ENCODE results near the gene TMOD1. TPM values are rescaled to one million over a fixed set of nuclear protein-coding genes. Genes with fewer than 3 reads are reported as not detected.

Gene TMOD1
- total and polyA plus RNA-seq, 9 donors, result 37.1 to 77.2 (median 64.0) TPM

DNA sequence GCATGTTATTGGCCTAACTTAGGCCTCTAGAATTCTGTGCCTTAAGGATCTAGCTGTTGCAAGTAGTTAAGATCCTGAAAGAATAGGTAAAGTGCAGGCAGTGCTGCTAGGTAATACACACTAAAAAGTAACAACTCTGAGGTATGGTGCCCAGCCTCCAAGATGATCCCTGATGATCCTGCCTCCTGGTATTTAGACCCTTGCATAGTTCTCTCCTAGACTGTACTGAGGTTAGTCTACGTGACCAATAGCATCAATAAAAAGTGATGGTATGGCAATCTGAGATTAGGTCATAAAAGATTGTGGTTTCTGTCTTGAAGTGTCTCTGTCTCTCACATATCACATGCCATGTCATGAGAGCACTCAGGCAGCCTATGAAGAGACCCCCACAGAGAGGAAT is 122.5 kb downstream of the TMOD1 start:
- Histone ChIP-seq H3K27ac (no peak overlapping the region), H3K36me3 (no peaks in the 10 kb centered on the region), H3K27me3 (no peaks in the 10 kb centered on the region), H3K9me3 (no peaks in the 10 kb centered on the region), H3K4me1 (ENCODE audit: insufficient read depth) (peaks cover 1% of the 10 kb centered on the region), H3K4me3 (no peak overlapping the region)
- DNase-seq, result no peak
- TF ChIP-seq, protein P1, sequence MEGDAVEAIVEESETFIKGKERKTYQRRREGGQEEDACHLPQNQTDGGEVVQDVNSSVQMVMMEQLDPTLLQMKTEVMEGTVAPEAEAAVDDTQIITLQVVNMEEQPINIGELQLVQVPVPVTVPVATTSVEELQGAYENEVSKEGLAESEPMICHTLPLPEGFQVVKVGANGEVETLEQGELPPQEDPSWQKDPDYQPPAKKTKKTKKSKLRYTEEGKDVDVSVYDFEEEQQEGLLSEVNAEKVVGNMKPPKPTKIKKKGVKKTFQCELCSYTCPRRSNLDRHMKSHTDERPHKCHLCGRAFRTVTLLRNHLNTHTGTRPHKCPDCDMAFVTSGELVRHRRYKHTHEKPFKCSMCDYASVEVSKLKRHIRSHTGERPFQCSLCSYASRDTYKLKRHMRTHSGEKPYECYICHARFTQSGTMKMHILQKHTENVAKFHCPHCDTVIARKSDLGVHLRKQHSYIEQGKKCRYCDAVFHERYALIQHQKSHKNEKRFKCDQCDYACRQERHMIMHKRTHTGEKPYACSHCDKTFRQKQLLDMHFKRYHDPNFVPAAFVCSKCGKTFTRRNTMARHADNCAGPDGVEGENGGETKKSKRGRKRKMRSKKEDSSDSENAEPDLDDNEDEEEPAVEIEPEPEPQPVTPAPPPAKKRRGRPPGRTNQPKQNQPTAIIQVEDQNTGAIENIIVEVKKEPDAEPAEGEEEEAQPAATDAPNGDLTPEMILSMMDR (IDR thresholded peaks at IDR 0.05), result no peak
- TF ChIP-seq POLR2A (IDR thresholded peaks at IDR 0.05), result no peak
- intact Hi-C loops (cut with DNase I), result no loop called here
- WGBS, 3 donors, result 95 to 100% (median 97%) methylated on average over 1 of the region's 1 CpG

DNA sequence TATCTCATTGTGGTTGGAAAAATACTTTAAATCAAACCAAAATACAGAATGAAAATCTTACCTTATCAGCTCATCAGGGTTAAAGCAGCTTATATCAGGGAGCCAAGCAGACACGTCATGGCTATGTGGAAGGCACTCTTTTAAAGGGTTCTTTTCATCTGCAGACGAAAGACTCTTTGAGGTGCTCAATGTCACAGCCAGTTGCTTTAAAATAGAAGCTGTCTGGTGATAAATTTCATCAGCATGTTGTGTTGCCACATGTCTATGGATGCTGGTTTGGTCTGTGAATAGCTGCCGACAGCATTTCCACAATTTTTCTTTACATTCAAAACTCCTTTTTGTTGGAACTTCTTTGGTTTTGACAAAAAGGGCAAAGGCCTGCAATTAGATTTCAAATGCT is 124.2 kb downstream of the TMOD1 start:
- Histone ChIP-seq H3K36me3 (no peaks in the 10 kb centered on the region), H3K27ac (no peak overlapping the region), H3K4me1 (ENCODE audit: insufficient read depth) (peaks cover 1% of the 10 kb centered on the region), H3K4me3 (no peak overlapping the region), H3K27me3 (no peaks in the 10 kb centered on the region), H3K9me3 (no peaks in the 10 kb centered on the region)
- no peak for TF ChIP-seq POLR2A (IDR thresholded peaks at IDR 0.05)
- TF ChIP-seq EP300 (IDR thresholded peaks at IDR 0.05), result no peak
- TF ChIP-seq, protein P1 (IDR thresholded peaks at IDR 0.05), result no peak
- WGBS, 3 donors, result 62 to 83% (median 64%) methylated on average over 3 of the region's 3 CpGs
- no peak for DNase-seq
- intact Hi-C loops (cut with DNase I), result no loop called here

DNA sequence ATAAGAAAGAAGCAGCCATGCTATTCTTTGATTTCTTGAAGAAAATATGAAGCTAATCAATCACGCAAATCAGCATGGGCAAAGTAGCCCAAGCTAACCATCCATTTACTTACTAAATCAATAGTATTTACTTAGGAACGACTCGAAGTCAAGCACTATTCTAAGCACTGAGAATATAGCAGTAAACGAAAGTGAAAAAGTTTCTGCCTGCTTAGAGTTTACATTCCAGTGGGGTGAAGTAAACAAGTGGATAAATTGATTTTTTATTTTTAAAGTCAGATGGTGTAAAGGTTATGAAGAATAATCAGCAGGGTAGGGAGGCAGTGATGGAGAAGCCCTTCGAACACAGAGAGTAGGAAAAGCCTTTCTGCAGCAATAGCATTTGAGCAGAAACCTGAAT is 126.2 kb downstream of the TMOD1 start:
- intact Hi-C loops (cut with DNase I), result no loop called here
- TF ChIP-seq, protein P1 (IDR thresholded peaks at IDR 0.05), result no peak
- TF ChIP-seq POLR2A (IDR thresholded peaks at IDR 0.05) (no peak), EP300 (IDR thresholded peaks at IDR 0.05) (no peak)
- H3K27ac ChIP-seq, result no peak overlapping the region
- WGBS, 3 donors, result 18 to 40% (median 24%) methylated on average over 5 of the region's 5 CpGs
- no peaks in the 10 kb centered on the region for H3K36me3 ChIP-seq
- H3K4me3 ChIP-seq, result no peak overlapping the region
- no peaks in the 10 kb centered on the region for H3K9me3 ChIP-seq
- DNase-seq, result no peak
- no peaks in the 10 kb centered on the region for H3K27me3 ChIP-seq
- peaks cover 5% of the 10 kb centered on the region for H3K4me1 ChIP-seq (ENCODE audit: insufficient read depth)

DNA sequence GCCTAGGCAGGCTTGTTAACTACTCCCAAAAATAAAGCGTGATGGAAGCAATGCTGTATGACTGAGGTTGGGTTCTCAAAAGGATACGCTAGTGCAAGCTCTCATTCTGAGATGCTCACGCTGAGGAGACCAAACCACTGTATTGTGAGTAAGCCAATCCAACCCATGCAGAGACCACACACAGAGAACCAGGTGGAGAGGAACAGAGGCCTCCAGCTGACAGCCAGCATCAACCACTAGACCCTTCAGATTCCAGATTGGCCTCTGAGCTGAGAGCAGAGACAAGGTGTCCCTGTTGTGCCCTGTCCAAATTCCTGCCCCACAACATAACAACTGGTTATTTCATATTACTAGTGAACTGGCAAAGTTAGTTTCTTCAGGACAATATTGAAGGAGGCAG is 127.2 kb downstream of the TMOD1 start:
- intact Hi-C loops (cut with DNase I), result no loop called here
- 74 to 91% (median 76%) methylated on average over 3 of the region's 3 CpGs for WGBS, 3 donors
- H3K9me3 ChIP-seq, result no peaks in the 10 kb centered on the region
- no peak overlapping the region for H3K4me3 ChIP-seq
- peaks cover 5% of the 10 kb centered on the region for H3K4me1 ChIP-seq (ENCODE audit: insufficient read depth)
- no peak for DNase-seq
- no peaks in the 10 kb centered on the region for H3K27me3 ChIP-seq
- no peaks in the 10 kb centered on the region for H3K36me3 ChIP-seq
- TF ChIP-seq POLR2A (IDR thresholded peaks at IDR 0.05) (no peak), EP300 (IDR thresholded peaks at IDR 0.05) (no peak)
- TF ChIP-seq, protein P1 (IDR thresholded peaks at IDR 0.05), result no peak
- H3K27ac ChIP-seq, result no peak overlapping the region

DNA sequence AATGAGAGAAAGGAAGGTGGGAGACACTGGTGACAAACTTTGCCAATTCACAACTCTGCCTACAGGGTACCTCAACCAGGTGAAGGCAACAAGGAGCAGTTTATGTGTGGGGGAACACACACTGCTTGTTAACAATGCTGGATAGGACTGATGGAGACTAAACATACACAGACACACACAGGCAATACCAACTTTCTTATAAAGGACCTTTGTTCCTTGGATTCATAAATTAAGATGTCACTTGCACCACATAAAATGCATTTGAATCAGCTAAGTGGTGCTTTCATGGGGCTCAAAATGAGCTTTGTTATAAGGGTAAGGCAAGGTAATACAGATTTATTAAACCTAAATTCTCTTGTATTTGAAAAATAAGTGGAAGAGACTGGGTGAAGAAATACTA is 127.7 kb downstream of the TMOD1 start:
- intact Hi-C loops (cut with DNase I), result no loop called here
- DNase-seq, result no peak
- H3K4me1 ChIP-seq (ENCODE audit: insufficient read depth), result peaks cover 5% of the 10 kb centered on the region
- H3K27me3 ChIP-seq, result no peaks in the 10 kb centered on the region
- no peak overlapping the region for H3K4me3 ChIP-seq
- TF ChIP-seq, protein P1 (IDR thresholded peaks at IDR 0.05), result no peak
- TF ChIP-seq POLR2A (IDR thresholded peaks at IDR 0.05), result no peak
- no peak for TF ChIP-seq EP300 (IDR thresholded peaks at IDR 0.05)
- no peak overlapping the region for H3K27ac ChIP-seq
- no peaks in the 10 kb centered on the region for H3K36me3 ChIP-seq
- H3K9me3 ChIP-seq, result no peaks in the 10 kb centered on the region
